K562 (cell line): ENCODE results near the gene IRGQ. TPM values are rescaled to one million over a fixed set of nuclear protein-coding genes. Genes with fewer than 3 reads are reported as not detected.
A peak's percentile ranks its signal among the peaks of the same experiment; 100 is the strongest.

Experiments
- CHD4 ChIP-seq: fragments of 200-600 bp; sonication (generic); IDR thresholded peaks from 3 replicates; pipeline ENCODE4 v1.6.1; 2012; ENCODE audit warnings: low read depth, mild to moderate bottlenecking, mixed read lengths, low read length, inconsistent platforms; ENCODE audit not compliant: insufficient read depth, insufficient replicate concordance, poor library complexity, severe bottlenecking
- MCM5 ChIP-seq: fragments of 450-650 bp; IDR thresholded peaks from 2 replicates; pipeline ENCODE4 v1.6.1; 2016; ENCODE audit warnings: low read depth
- PML ChIP-seq: IDR thresholded peaks from 2 replicates; pipeline ENCODE4 v1.6.1; 2012; ENCODE audit warnings: low read length, inconsistent platforms
- POLR2G ChIP-seq: fragments of 200-400 bp; formaldehyde crosslinking; IDR thresholded peaks from 2 replicates; pipeline ENCODE4 v1.6.1; 2017; ENCODE audit warnings: low read depth, mild to moderate bottlenecking, antibody characterized with exemption, low read length, moderate library complexity
- RBM15 ChIP-seq: fragments of 200-400 bp; formaldehyde crosslinking; IDR thresholded peaks from 2 replicates; pipeline ENCODE4 v1.6.1; 2018; ENCODE audit warnings: mild to moderate bottlenecking, low read length, moderate library complexity; ENCODE audit not compliant: insufficient read depth
- ZFP36 ChIP-seq: fragments of 150-350 bp; IDR thresholded peaks from 2 replicates; pipeline ENCODE4 v1.6.1; 2018; ENCODE audit warnings: low read length, low read depth; ENCODE audit not compliant: partially characterized antibody
- polyA plus RNA-seq, 8 experiments: library from polyadenylated mRNA; depleted of rRNA in 4 of 8; stranded (reverse) in 5 of 8; unstranded in 3 of 8; fragments of >200 nt; fragmentation: Nextera tagmentation in 2 of 8; fragmentation: Illumina TruSeq in 1 of 8; extraction: Ambion mirVana in 2 of 8; extraction: Trizol in 1 of 8; gene quantifications; 2 replicates each; pipeline versions ENCODE4 v1.2.1 to v1.2.3, GENCODE V29; 2011 to 2014; ENCODE audit warnings: inconsistent platforms in 1 of 8, missing spikeins in 1 of 8
- total RNA-seq, 7 experiments: library from RNA; depleted of rRNA in 6 of 7; stranded (reverse); fragments of >200 nt in 6 of 7; fragmentation: Illumina TruSeq in 2 of 7; extraction: Trizol in 2 of 7; gene quantifications; 2 replicates each; pipeline versions ENCODE4 v1.2.1 to v1.2.3, GENCODE V29; 2011 to 2021; ENCODE audit warnings: low replicate concordance in 1 of 7
- TF ChIP-seq, protein P1 (sequence below): fragments of 450-650 bp; IDR thresholded peaks from 2 replicates; pipeline ENCODE4 v1.6.1; 2016; ENCODE audit warnings: missing biosample characterization, missing genetic modification characterization
- TF ChIP-seq, protein P2 (sequence below): sonication (generic); formaldehyde crosslinking; IDR thresholded peaks from 2 replicates; pipeline ENCODE4 v1.8.1; 2023; ENCODE audit warnings: missing genetic modification reagents, mild to moderate bottlenecking, borderline replicate concordance
- TF ChIP-seq, protein P3 (sequence below): fragments of 450-650 bp; IDR thresholded peaks from 2 replicates; pipeline ENCODE4 v1.6.1; 2016; ENCODE audit warnings: low read depth

The IRGQ gene
- total and polyA plus RNA-seq, 9 of the 15 experiments (the other 6 are each of a cell fraction or from before 2014, with no cell fraction given), result 3.5 to 19.2 (median 7.9) TPM

DNA sequence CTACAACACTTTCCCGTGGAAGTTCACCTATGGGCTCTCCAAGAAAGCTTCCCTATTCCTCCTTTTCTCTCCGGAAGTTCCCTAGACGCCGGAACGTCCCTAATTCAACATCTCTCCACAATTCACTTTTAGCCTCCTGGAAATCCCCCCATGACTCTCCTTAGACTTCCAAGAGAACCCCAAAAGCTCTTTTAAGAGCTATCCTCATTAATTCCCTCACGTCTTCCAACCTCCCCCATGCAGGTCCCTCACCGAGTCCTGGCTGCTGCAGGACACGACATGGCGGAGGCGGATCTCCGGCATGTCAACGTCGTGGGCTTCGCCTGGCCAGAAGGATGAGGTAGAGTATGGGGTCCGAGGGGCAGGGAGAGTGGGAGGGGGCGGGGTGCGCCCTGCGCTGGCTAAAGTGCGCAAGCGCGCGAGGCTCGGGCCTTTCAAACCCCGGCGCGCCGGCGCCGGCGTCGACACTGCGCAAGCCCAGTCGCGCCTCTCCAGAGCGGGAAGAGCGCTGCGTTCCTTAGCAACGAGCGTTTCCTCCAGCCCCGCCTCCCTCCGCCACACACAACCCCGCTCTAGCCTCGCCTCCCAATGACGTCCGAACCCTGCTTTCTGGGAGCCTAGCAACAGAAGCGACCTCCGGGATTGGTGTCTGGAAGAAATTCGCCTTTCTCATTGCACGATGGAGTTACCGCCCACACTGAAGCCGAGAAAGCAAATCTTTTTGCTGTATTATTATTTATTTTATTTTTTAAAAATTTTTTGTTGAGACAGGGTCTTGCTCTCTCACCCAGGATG, 20.6 kb downstream of the IRGQ start, which contains the start of the genes PINLYP and XRCC1 (continued):
- TF ChIP-seq, protein P1, sequence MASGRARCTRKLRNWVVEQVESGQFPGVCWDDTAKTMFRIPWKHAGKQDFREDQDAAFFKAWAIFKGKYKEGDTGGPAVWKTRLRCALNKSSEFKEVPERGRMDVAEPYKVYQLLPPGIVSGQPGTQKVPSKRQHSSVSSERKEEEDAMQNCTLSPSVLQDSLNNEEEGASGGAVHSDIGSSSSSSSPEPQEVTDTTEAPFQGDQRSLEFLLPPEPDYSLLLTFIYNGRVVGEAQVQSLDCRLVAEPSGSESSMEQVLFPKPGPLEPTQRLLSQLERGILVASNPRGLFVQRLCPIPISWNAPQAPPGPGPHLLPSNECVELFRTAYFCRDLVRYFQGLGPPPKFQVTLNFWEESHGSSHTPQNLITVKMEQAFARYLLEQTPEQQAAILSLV, result no peak
- TF ChIP-seq PML (no peak; the same call in 1 of the 2 replicates), RBM15 (no peak), ZFP36 (no peak), CHD4 (no peak), MCM5 (no peak), POLR2G (peak; percentile 76)
- TF ChIP-seq, protein P2, sequence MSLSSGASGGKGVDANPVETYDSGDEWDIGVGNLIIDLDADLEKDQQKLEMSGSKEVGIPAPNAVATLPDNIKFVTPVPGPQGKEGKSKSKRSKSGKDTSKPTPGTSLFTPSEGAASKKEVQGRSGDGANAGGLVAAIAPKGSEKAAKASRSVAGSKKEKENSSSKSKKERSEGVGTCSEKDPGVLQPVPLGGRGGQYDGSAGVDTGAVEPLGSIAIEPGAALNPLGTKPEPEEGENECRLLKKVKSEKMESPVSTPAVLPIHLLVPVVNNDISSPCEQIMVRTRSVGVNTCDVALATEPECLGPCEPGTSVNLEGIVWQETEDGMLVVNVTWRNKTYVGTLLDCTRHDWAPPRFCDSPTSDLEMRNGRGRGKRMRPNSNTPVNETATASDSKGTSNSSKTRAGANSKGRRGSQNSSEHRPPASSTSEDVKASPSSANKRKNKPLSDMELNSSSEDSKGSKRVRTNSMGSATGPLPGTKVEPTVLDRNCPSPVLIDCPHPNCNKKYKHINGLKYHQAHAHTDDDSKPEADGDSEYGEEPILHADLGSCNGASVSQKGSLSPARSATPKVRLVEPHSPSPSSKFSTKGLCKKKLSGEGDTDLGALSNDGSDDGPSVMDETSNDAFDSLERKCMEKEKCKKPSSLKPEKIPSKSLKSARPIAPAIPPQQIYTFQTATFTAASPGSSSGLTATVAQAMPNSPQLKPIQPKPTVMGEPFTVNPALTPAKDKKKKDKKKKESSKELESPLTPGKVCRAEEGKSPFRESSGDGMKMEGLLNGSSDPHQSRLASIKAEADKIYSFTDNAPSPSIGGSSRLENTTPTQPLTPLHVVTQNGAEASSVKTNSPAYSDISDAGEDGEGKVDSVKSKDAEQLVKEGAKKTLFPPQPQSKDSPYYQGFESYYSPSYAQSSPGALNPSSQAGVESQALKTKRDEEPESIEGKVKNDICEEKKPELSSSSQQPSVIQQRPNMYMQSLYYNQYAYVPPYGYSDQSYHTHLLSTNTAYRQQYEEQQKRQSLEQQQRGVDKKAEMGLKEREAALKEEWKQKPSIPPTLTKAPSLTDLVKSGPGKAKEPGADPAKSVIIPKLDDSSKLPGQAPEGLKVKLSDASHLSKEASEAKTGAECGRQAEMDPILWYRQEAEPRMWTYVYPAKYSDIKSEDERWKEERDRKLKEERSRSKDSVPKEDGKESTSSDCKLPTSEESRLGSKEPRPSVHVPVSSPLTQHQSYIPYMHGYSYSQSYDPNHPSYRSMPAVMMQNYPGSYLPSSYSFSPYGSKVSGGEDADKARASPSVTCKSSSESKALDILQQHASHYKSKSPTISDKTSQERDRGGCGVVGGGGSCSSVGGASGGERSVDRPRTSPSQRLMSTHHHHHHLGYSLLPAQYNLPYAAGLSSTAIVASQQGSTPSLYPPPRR, result no peak
- TF ChIP-seq, protein P3, sequence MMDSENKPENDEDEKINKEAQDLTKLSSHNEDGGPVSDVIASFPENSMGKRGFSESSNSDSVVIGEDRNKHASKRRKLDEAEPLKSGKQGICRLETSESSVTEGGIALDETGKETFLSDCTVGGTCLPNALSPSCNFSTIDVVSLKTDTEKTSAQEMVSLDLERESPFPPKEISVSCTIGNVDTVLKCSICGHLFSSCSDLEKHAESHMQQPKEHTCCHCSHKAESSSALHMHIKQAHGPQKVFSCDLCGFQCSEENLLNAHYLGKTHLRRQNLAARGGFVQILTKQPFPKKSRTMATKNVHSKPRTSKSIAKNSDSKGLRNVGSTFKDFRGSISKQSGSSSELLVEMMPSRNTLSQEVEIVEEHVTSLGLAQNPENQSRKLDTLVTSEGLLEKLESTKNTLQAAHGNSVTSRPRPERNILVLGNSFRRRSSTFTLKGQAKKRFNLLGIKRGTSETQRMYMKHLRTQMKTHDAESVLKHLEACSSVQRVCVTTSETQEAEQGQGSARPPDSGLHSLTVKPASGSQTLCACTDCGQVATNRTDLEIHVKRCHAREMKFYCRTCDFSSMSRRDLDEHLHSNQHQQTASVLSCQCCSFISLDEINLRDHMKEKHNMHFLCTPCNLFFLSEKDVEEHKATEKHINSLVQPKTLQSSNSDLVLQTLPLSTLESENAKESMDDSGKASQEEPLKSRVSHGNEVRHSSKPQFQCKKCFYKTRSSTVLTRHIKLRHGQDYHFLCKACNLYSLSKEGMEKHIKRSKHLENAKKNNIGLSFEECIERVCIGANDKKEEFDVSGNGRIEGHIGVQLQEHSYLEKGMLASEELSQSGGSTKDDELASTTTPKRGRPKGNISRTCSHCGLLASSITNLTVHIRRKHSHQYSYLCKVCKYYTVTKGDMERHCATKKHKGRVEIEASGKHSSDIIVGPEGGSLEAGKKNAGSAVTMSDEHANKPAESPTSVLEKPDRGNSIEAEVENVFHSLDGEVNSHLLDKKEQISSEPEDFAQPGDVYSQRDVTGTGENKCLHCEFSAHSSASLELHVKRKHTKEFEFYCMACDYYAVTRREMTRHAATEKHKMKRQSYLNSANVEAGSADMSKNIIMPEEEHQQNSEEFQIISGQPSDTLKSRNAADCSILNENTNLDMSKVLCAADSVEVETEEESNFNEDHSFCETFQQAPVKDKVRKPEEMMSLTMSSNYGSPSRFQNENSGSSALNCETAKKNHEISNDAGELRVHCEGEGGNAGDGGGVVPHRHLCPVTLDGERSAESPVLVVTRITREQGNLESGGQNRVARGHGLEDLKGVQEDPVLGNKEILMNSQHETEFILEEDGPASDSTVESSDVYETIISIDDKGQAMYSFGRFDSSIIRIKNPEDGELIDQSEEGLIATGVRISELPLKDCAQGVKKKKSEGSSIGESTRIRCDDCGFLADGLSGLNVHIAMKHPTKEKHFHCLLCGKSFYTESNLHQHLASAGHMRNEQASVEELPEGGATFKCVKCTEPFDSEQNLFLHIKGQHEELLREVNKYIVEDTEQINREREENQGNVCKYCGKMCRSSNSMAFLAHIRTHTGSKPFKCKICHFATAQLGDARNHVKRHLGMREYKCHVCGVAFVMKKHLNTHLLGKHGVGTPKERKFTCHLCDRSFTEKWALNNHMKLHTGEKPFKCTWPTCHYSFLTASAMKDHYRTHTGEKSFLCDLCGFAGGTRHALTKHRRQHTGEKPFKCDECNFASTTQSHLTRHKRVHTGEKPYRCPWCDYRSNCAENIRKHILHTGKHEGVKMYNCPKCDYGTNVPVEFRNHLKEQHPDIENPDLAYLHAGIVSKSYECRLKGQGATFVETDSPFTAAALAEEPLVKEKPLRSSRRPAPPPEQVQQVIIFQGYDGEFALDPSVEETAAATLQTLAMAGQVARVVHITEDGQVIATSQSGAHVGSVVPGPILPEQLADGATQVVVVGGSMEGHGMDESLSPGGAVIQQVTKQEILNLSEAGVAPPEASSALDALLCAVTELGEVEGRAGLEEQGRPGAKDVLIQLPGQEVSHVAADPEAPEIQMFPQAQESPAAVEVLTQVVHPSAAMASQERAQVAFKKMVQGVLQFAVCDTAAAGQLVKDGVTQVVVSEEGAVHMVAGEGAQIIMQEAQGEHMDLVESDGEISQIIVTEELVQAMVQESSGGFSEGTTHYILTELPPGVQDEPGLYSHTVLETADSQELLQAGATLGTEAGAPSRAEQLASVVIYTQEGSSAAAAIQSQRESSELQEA, result no peak
